BJ (cell line): ENCODE data around the gene LRP1B. TPM values are rescaled to one million over a fixed set of nuclear protein-coding genes. Genes with fewer than 3 reads are reported as not detected.

ENCODE experiments used
- CTCF ChIA-PET: fragments of 350-600 bp; formaldehyde crosslinking; extraction: SDS; loops from one replicate; lab custom pipeline; 2021; ENCODE audit warnings: antibody characterized with exemption, inconsistent platforms; lab: Yijun Ruan, JAX
- POLR2A ChIA-PET: fragments of 300-600 bp; sonication (Branson Sonifier 250); formaldehyde crosslinking; extraction: SDS; loops from one replicate; lab custom pipeline; 2021; ENCODE audit warnings: antibody characterized with exemption; lab: Charles Lee
- DNase-seq: peaks from one replicate; pipeline ENCODE4 v3.0.0-alpha.2; 2011; ENCODE audit warnings: low read depth
- H3K27me3 ChIP-seq: 2 replicates; pipeline ENCODE4 v1.6.0; 2011; ENCODE audit warnings: low read length; ENCODE audit not compliant: control insufficient read depth, insufficient read depth
- H3K36me3 ChIP-seq: 2 replicates; pipeline ENCODE4 v1.5.1; 2011; ENCODE audit warnings: low read length; ENCODE audit not compliant: control insufficient read depth, insufficient read depth
- H3K4me3 ChIP-seq: 2 replicates; pipeline ENCODE4 v1.5.1; 2011; ENCODE audit warnings: low read depth, mild to moderate bottlenecking, control low read depth, low read length
- polyA plus RNA-seq: library from polyadenylated mRNA; depleted of rRNA; stranded (reverse); fragments of >200 nt; gene quantifications from 2 replicates; pipeline ENCODE4 v1.2.3, GENCODE V29; 2011
- TF ChIP-seq, protein P1 (sequence below): IDR thresholded peaks from 2 replicates; pipeline ENCODE4 v1.5.1; 2011; ENCODE audit warnings: low read depth, mild to moderate bottlenecking, control low read depth, inconsistent platforms, low read length, moderate library complexity; ENCODE audit not compliant: insufficient read depth

LRP1B gene
- polyA plus RNA-seq, 1 experiment: 0.04 TPM

DNA sequence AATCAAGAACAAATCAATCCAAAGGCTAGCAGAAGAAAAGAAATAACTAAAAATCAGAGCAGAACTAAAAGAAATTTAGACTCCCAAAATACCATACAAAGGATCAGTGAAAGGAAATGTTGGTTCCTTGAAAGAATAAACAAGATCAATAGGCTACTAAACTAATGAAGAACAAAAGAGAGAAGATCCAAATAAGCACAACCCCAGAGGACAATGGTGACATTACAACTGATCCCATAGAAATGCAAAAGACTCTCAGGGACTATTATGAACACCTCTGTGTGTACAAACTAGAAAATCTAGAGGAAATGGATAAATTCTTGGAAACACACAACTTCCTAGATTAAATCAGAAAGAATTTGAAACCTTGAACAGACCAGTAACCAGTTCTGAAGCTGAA, 1186.9 kb downstream of the LRP1B start:
- ChIA-PET CTCF (no interaction called here), POLR2A (no interaction called here)
- TF ChIP-seq, protein P1, sequence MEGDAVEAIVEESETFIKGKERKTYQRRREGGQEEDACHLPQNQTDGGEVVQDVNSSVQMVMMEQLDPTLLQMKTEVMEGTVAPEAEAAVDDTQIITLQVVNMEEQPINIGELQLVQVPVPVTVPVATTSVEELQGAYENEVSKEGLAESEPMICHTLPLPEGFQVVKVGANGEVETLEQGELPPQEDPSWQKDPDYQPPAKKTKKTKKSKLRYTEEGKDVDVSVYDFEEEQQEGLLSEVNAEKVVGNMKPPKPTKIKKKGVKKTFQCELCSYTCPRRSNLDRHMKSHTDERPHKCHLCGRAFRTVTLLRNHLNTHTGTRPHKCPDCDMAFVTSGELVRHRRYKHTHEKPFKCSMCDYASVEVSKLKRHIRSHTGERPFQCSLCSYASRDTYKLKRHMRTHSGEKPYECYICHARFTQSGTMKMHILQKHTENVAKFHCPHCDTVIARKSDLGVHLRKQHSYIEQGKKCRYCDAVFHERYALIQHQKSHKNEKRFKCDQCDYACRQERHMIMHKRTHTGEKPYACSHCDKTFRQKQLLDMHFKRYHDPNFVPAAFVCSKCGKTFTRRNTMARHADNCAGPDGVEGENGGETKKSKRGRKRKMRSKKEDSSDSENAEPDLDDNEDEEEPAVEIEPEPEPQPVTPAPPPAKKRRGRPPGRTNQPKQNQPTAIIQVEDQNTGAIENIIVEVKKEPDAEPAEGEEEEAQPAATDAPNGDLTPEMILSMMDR: 0 out of 2 replicates have a peak, but pooled peaks have one; percentile 2
- no peak for DNase-seq
- Histone ChIP-seq H3K27me3 (no peaks in the 10 kb centered on the region), H3K36me3 (no peaks in the 10 kb centered on the region), H3K4me3 (no peak overlapping the region)

DNA sequence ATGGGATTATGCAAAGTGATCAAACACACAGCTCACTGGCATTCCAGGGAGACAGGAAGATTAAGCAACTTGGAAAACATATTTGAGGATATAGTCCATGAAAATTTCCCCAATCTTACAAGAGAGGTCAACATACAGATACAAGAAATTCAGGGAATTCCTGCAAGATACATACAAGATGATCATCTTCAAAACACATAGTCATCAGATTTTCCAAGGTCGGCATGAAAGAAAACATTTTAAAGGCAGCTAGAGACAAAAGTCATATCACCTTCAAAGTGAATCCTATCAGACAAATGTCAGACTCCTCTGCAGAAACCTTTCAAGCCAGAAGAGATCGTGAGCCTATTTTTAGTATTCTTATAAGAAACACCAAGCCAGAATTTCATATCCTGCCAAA, 1188.5 kb downstream of the LRP1B start:
- CTCF ChIA-PET: no interaction called here
- Histone ChIP-seq H3K27me3 (no peaks in the 10 kb centered on the region), H3K4me3 (no peak overlapping the region), H3K36me3 (no peaks in the 10 kb centered on the region)
- DNase-seq: no peak
- TF ChIP-seq, protein P1: no peak
- POLR2A ChIA-PET: no interaction called here

DNA sequence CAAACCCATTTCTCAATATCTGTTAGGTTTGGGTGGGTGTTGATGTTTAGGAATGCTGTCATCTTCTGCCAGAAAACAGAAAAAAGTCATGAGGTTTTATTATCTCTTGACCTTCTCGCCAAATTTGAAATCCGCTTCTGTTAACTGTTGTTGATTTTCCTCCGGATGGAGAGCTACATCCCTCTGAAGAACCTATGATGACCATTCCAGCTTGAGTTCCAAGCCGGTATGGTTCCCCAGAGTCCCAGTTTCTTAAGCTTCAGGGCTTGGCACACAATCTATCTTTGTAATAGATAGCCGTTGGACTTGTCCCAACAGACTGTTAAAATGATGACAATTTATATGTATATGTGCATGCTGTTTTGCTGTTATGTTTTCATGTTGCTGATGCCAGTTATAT, 1201.0 kb downstream of the LRP1B start:
- DNase-seq: no peak
- TF ChIP-seq, protein P1: no peak
- Histone ChIP-seq H3K4me3 (no peak overlapping the region), H3K36me3 (no peaks in the 10 kb centered on the region), H3K27me3 (no peaks in the 10 kb centered on the region)
- ChIA-PET POLR2A (no interaction called here), CTCF (no interaction called here)

DNA sequence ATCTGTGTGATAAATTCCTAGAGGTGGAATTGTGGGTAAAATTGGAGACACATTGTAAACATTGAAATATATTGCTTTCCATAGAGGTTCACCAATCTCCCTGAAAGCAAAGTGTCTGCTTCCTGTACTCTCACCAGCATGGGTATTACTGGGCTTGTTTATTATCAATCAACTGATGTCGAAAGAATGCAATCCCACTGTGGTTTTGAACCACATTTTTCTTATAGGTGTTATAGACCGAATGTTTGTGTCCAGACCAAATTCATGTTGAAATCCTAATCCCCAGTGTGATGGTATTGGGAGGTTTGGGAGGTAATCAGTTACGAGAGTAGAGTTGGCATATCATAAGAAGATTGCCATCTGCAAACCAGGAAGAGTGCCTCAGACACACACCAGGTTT, 1212.4 kb downstream of the LRP1B start:
- Histone ChIP-seq H3K27me3 (no peaks in the 10 kb centered on the region), H3K4me3 (no peak overlapping the region), H3K36me3 (no peaks in the 10 kb centered on the region)
- TF ChIP-seq, protein P1: no peak
- no peak for DNase-seq
- ChIA-PET CTCF (interaction anchor here (0.7 kb wide), 1 partner anchor 633 kb away, joined by 3 read pairs; no protein-coding TSS in a partner anchor), POLR2A (no interaction called here)

DNA sequence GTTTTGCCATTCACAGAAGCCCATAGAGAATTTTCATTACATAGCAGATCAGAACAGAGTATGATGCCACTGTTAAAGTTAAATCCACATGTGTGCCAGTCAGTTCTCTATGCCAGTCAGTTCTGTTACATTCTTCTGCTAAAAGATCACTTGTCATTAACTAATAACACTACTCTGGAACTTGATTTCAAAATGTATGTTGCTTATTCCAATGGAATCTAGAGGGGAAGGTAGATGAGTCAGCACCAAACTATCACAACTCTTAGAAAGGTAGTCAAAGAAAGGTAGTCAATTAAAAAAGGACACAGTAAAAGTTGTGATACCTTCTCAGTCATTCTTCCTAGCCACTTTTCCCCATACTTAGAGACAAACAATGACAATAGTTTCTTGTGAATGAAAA, 1214.4 kb downstream of the LRP1B start:
- ChIA-PET POLR2A (no interaction called here), CTCF (no interaction called here)
- Histone ChIP-seq H3K36me3 (no peaks in the 10 kb centered on the region), H3K27me3 (no peaks in the 10 kb centered on the region), H3K4me3 (no peak overlapping the region)
- TF ChIP-seq, protein P1: no peak
- DNase-seq: no peak
